GM12875 (cell line): ENCODE data around the gene THSD4.
A peak's percentile ranks its signal among the peaks of the same experiment; 100 is the strongest.

Experiments used
- H3K4me3 ChIP-seq: one replicate; pipeline ENCODE4 v1.5.1; 2011; ENCODE audit warnings: low read depth, low read length, control low read depth
- TF ChIP-seq, protein P1 (sequence below): IDR thresholded peaks from 2 replicates; pipeline ENCODE4 v1.5.1; 2011; ENCODE audit warnings: low read depth, mild to moderate bottlenecking, control low read depth, inconsistent platforms, low read length, moderate library complexity, borderline replicate concordance; ENCODE audit not compliant: insufficient read depth

The THSD4 gene

DNA sequence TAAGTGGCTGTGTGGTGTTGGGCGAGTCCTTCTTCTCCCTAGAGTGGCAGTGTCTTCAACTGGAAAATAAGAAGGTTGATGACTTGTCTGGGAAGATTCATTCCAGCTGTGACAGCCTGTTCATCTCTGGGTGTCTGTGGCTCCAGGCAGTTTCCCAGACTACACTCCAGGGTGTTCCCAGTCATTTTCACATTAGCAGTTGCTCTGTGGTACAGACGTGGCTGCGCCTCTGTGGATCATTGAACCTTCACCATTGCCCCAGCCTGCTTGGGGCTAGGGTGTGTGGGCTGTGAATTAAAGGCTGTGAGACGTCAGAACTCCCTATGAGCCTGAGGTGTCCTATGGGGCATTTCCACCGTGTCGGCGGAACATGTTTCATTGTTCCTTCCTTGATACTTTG is 455.5 kb downstream of the THSD4 start:
- H3K4me3 ChIP-seq: no peak overlapping the region
- TF ChIP-seq, protein P1, sequence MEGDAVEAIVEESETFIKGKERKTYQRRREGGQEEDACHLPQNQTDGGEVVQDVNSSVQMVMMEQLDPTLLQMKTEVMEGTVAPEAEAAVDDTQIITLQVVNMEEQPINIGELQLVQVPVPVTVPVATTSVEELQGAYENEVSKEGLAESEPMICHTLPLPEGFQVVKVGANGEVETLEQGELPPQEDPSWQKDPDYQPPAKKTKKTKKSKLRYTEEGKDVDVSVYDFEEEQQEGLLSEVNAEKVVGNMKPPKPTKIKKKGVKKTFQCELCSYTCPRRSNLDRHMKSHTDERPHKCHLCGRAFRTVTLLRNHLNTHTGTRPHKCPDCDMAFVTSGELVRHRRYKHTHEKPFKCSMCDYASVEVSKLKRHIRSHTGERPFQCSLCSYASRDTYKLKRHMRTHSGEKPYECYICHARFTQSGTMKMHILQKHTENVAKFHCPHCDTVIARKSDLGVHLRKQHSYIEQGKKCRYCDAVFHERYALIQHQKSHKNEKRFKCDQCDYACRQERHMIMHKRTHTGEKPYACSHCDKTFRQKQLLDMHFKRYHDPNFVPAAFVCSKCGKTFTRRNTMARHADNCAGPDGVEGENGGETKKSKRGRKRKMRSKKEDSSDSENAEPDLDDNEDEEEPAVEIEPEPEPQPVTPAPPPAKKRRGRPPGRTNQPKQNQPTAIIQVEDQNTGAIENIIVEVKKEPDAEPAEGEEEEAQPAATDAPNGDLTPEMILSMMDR: no peak

DNA sequence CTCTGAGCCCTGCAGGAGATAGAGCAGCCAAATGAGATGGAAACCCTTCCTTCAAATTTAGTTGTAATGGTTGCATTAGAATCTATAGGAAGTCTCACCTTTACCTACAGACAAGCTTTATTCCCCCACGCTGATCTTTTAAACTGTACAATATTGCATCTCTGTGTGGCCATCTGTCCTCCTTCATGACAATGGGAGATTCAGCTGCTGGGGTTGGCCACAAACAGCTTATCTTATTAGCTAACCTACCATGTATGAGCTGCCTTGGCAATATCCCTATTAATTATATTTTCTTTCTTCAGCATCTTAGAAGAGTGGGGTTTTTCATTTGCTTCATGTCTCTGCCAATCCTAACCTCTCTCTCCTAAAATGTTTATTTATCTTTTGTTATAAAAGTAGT is 456.4 kb downstream of the THSD4 start:
- no peak overlapping the region for H3K4me3 ChIP-seq
- TF ChIP-seq, protein P1: no peak

DNA sequence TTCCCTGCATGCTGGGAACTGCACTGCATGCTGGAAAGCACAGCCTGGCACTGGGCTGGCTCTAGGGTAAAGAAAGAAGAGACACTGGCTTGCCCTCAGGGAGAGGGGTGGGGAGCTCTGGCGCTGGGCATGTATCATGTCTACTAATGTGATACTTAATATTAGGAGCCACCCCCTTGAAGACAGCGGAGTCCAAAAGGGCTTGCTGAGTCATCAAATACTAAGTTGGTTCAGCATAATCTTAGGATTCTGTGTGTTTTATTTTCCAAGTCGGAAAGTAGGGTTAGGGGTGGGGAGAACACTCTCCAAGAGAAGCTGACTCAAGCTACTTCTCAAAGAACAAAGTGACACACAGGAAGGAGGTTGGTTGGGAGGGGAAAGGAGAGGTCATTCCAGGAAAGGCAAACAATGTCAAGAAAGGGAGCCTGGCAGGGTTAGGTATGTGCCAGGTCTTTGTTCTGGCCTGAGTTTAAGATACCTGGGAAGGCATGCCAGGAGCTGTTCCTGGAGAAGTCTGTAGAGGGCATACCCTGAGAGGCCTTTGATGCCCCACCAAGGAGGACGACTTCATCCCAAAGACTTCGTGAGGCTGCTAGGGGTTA is 457.3 kb downstream of the THSD4 start:
- no peak overlapping the region for H3K4me3 ChIP-seq
- TF ChIP-seq, protein P1: no peak

DNA sequence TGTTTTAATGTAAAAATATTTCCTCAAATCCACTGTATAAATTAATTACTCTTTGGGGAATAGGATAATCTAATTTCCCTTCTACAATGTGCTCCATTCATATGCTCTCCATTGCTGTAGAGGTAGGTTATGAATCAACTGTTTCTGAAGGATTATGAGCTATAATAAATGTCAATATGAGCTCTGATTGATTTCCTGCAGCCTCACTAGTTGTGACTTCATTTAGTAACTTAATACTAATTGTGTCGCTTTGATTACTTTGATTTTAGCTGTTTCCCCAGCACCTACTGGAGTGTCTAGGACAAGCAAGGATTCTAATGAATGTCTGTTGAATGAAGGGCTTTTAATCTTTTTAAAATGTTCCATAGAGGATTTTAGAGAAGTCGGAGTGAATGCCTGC is 458.3 kb downstream of the THSD4 start:
- no peak overlapping the region for H3K4me3 ChIP-seq
- TF ChIP-seq, protein P1: no peak

DNA sequence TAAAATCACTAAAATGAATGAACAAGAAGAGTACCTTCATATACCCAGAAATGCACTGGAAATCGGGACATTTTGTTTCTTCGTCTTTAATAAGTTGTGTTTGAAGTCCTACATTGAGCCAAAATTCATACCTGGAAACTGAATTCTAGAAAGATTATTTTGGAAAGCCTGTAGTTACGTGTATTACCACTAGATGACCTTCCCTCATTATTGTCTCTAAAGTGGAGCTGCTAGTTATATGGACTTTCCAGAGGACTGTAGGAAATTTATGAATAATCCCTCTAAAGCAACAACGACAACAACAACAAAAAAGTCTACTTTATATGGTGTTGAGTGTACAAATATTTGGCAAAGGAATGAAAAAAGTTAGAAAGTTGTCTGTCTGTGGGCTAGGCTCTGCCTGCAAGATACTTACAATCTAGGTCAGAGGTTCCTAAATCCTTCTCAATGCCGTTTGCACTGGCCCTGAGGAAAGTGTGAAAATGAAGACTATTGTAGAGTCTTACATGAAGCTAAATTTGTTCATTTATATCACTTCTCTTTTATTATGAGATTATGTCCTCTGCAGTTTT is 460.3 kb downstream of the THSD4 start:
- H3K4me3 ChIP-seq: no peak overlapping the region
- TF ChIP-seq, protein P1: peak; percentile 49; the same call in 1 of the 2 replicates

DNA sequence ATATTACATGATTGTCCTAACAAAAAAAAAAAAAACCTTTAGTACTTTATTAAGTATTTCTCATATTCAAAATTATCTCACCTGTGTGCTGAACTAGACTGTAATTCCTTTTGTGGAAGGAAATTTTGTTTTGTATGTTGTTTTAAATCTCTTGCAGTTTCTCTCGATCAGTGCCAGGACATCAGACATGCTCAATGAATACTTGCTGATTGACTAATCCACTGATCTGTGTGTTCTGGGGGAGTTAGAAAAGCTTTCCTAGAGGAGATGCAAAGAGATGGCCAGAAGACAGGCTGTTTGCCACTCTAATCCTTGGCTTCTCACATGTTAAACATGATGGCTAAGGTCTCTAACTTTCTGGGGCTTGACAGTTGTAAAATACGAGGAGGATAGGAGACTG is 461.8 kb downstream of the THSD4 start:
- H3K4me3 ChIP-seq: no peak overlapping the region
- TF ChIP-seq, protein P1: no peak

DNA sequence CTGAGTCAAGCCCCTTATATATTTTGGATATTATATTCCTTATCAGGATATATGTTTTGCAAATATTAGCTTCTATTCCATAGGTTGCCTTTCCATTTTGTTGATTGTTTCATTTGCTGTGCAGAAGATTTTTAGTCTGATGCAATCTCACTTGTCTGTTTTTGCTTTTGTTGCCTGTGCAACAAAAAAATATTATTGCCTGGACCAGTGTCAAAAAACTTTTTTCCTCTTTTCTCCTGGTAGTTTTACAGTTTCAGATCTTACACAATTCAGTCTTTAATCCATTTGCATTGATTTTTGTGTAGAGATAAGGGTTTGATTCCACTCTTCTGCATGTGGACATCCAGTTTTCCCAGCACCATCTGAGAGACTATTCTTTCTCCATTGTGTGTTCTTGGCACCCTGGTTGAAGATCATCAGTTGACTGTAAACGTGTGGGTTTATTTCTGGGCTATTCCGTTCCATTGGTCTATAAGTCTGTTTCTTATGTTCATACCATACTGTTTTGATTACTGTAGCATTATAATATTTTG is 466.2 kb downstream of the THSD4 start:
- TF ChIP-seq, protein P1: no peak

More for the DNA sequence above, 466.2 kb downstream of the THSD4 start:
- no peak overlapping the region for H3K4me3 ChIP-seq
